ENCODE results near the gene MUC6. TPM values are rescaled to one million over a fixed set of nuclear protein-coding genes. Genes with fewer than 3 reads are reported as not detected.

Gene MUC6
- total RNA-seq, 2 donors from 2014 or later: not detected

DNA sequence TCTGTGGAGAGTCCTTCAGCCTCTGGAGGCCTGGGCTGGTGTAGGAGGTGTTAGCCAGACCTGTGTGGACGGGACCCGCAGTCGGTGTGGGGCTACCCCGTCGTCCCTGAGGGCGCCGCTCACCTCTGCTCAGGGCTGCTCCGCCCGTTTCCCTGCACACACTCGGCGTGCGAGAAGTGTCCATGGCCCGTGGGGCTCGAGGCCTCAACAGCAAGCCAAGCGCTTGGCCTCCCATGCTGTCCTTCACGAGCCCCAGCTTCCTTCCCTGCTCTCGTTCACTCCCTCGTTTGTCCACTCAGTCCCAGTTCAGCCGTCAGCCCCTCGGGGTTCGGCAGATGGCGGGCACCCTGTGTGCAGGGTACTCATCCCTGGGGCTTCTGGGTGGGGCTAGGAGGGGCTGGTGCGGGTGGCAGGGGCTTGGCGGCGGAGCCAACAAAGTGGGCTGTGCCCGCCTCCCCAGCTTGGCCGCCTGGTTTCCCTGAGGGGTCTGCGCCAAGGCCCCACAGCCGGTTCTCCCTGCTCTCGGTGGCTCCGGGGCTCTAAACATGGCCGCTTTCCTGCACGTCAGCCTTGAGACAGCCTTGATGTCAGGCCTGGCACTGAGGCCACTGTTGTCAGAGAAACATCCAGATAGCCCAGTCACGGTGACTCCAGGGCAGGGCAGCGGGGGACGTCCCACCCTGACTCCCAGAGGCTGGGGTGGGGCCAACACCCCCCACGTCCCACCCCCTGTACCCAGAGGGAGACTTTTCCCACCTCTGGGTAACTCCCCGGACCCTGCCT is 3.3 kb downstream of the MUC6 start:
- Mint-ChIP-seq H3K4me3 (no peak overlapping the region), H3K27me3 (ENCODE audit: low read depth) (no peaks in the 10 kb centered on the region), H3K4me1 (ENCODE audit: low read depth) (no peaks in the 10 kb centered on the region), H3K36me3 (ENCODE audit: insufficient read depth in 2 of 2) (no peaks in the 10 kb centered on the region), H3K9me3 (peaks cover 5 to 6% of the 10 kb centered on the region in 2 donors), H3K27ac (no peak overlapping the region)
- DNase-seq (no peak), ATAC-seq (replicated peaks in 1 of 2) (no peak)

DNA sequence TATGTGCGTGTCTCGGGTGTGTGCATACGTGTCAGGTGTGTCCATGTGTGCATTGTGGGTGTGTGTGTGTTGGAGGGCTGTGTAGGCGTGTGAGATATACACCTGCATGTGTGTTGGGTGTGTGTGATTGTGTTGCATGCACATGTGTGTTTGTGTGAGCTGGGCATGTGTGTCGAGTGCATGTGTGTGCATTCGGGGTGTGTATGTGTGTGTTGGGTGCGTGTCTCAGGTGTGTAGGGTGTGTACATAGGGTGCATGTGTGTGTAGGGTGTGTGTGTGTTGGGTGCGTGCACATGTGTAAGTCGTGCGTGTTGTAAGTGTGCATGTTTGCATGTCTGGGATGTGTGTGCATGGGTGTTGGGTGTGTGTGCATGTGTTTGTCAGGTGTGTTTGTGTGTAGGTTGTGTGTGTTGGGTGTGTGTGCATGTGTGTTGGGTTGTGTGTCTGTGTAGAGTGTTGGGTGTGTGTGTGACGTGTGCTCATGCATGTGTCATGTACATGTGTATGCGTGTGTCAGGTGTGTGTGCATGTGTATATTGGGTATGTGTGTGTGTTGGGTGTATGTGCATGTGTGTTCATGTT is 4.1 kb downstream of the MUC6 start:
- peaks cover 5 to 6% of the 10 kb centered on the region in 2 donors for H3K9me3 Mint-ChIP-seq
- H3K36me3 Mint-ChIP-seq (ENCODE audit: insufficient read depth in 2 of 2): no peaks in the 10 kb centered on the region
- no peak overlapping the region for H3K4me3 Mint-ChIP-seq
- H3K27ac Mint-ChIP-seq: no peak overlapping the region
- no peaks in the 10 kb centered on the region for H3K27me3 Mint-ChIP-seq (ENCODE audit: low read depth)
- no peak for DNase-seq
- H3K4me1 Mint-ChIP-seq (ENCODE audit: low read depth): no peaks in the 10 kb centered on the region
- no peak for ATAC-seq (replicated peaks in 1 of 2)

DNA sequence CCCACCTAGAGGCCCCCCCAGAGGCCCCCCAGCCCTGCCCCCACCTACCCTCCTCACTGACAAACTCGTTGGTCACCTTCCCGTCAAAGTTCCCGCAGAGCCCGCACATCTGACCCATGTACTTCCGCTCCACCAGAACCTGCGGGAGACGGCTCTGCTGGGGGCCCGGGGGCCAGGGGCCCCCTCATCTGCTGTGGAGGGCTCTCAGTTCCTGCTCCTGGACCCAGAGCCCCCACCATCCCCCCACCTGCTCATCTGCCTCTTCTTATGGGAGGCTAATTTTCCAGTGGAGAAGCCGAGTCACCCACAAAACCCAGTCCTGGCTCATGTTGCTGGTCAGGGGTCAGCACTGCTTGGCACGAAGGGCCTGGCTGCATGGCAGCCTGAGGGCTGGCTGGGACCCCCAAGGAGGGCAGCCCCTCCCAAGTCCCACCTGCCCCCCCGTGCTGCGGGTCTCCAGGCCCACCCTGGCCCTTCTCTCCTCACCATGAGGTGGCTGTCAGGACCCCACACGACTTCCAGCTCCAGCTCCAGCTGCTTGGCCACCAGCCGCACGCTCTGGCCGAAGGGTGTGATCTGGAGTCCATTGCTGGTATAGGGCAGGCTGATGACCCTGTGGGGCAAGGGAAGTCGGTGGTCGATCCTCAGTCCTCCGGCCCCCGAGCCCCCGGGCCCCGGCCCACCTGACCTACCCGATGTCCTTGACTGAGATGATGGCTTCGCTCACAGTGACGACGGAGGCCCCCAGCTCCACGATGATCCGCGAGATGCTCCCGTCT is 5.2 kb downstream of the MUC6 start:
- H3K36me3 Mint-ChIP-seq (ENCODE audit: insufficient read depth in 2 of 2): no peaks in the 10 kb centered on the region
- peaks cover 5 to 6% of the 10 kb centered on the region in 2 donors for H3K9me3 Mint-ChIP-seq
- H3K27ac Mint-ChIP-seq: no peak overlapping the region
- DNase-seq (no peak), ATAC-seq (replicated peaks in 1 of 2) (no peak)
- H3K27me3 Mint-ChIP-seq (ENCODE audit: low read depth): no peaks in the 10 kb centered on the region
- no peaks in the 10 kb centered on the region for H3K4me1 Mint-ChIP-seq (ENCODE audit: low read depth)
- H3K4me3 Mint-ChIP-seq: no peak overlapping the region

DNA sequence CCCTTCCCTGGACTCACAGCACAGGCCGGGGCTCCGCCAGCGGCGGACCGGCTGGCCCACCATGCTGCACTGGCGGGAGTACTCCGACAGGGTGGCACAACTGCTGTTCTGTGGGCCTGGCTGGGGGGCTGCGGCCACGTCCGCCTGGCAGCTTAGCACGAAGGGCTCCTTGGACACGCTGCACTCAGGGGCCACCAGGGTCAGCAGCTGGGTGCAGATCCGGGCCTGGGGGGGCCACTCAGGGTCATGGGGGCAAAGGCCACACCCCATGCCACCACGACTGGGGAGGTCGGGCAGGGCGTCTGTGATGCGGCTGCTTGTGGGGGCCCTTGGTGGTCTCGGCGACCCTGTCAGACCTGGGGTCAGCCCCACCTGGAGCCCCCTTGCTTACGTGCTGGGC is 6.0 kb downstream of the MUC6 start:
- H3K27me3 Mint-ChIP-seq (ENCODE audit: low read depth): no peaks in the 10 kb centered on the region
- H3K27ac Mint-ChIP-seq: no peak overlapping the region
- DNase-seq: no peak
- no peaks in the 10 kb centered on the region for H3K4me1 Mint-ChIP-seq (ENCODE audit: low read depth)
- no peak for ATAC-seq (replicated peaks in 1 of 2)
- peaks cover 5 to 6% of the 10 kb centered on the region in 2 donors for H3K9me3 Mint-ChIP-seq
- H3K4me3 Mint-ChIP-seq: no peak overlapping the region
- H3K36me3 Mint-ChIP-seq (ENCODE audit: insufficient read depth in 2 of 2): no peaks in the 10 kb centered on the region

DNA sequence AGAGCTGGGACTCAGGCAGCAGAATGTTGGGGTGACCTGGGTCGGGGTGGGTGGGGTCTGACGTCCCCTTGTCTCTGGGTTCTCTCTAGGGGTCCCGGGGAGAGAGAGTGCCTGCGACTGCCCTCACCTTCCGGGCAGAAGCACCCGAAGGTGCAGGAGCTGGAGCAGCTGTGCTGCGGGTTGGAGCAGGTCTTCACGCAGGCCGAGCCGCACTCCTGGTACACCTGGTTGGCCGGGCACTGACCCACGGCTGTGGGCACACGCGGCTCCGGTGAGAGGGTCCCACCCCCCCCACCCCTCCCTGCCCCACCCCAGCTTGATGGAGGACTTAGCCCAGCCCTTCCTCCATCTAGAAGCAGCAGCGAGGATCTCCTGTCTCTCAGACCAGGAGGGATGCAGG is 6.4 kb downstream of the MUC6 start:
- Mint-ChIP-seq H3K27me3 (ENCODE audit: low read depth) (no peaks in the 10 kb centered on the region), H3K4me3 (no peak overlapping the region), H3K36me3 (ENCODE audit: insufficient read depth in 2 of 2) (no peaks in the 10 kb centered on the region), H3K9me3 (peaks cover 5 to 6% of the 10 kb centered on the region in 2 donors), H3K4me1 (ENCODE audit: low read depth) (no peaks in the 10 kb centered on the region), H3K27ac (no peak overlapping the region)
- no peak for ATAC-seq (replicated peaks in 1 of 2)
- no peak for DNase-seq

DNA sequence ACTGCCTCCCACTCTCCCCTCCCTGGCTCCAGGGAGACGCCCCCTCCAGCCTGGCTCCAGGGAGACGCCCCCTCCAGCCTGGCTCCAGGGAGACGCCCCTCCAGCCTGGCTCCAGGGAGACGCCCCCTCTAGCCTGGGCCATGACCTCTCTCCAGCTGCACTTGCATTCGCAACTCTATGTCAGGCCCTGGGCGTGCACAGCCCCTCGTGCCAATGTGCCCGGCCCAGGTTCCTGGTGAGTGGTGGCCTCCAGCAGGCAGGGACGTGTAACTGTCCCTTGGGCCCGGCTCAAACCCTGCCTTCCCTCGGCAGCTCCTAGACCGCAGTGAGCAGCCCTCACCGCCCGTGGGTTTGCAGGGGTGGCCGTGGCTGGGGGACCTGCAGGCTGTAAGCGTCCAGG is 6.9 kb downstream of the MUC6 start:
- DNase-seq: no peak
- H3K27ac Mint-ChIP-seq: no peak overlapping the region
- no peak for ATAC-seq (replicated peaks in 1 of 2)

DNA sequence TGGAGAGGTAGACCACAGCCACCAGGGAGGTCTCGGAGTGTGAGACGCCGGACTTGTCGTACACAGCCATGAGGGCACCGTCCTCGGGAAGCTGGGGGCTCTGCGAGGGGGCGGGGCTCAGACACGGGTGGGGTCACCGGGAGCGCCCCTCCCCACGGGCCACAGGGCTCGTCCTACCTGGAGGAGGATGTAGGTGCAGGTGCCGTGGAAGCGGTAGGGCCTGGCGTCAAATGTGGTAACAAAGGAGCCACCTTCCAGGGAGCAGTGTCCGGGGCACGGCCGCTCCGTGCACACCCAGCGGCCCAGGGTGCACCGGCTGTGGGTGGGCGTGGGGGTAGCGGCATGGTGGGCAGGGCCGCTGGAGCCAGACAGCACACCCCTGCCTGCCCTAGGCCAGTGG is 7.5 kb downstream of the MUC6 start:
- Mint-ChIP-seq H3K36me3 (ENCODE audit: insufficient read depth in 2 of 2) (no peaks in the 10 kb centered on the region), H3K4me3 (no peak overlapping the region), H3K4me1 (ENCODE audit: low read depth) (no peaks in the 10 kb centered on the region), H3K9me3 (peaks cover 5 to 6% of the 10 kb centered on the region in 2 donors), H3K27ac (no peak overlapping the region), H3K27me3 (ENCODE audit: low read depth) (no peaks in the 10 kb centered on the region)
- DNase-seq: no peak
- no peak for ATAC-seq (replicated peaks in 1 of 2)

More for the DNA sequence above, 6.9 kb downstream of the MUC6 start:
- Mint-ChIP-seq H3K27me3 (ENCODE audit: low read depth) (no peaks in the 10 kb centered on the region), H3K36me3 (ENCODE audit: insufficient read depth in 2 of 2) (no peaks in the 10 kb centered on the region), H3K9me3 (peaks cover 5 to 6% of the 10 kb centered on the region in 2 donors), H3K4me1 (ENCODE audit: low read depth) (no peaks in the 10 kb centered on the region), H3K4me3 (no peak overlapping the region)

DNA sequence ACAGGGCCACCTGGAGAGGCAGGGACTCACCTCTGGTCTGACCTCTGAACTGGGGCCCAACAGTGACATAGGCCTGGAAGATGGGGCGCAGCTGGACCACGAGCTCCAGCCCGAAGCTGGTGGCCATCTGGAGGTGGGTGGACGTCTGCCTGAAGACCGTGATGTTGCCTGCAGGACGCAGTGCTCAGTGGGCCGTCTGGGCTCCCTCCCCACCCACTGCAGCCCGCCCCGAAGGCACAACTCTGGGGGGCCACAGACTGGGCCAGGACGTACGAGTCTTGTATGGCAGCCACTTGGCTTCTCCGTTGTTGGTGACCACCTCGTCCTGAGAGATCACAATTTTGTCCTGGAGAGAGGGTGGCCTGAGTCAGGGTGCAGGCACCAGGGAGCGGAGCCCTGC is 7.9 kb downstream of the MUC6 start:
- Mint-ChIP-seq H3K4me3 (no peak overlapping the region), H3K27ac (no peak overlapping the region)

DNA sequence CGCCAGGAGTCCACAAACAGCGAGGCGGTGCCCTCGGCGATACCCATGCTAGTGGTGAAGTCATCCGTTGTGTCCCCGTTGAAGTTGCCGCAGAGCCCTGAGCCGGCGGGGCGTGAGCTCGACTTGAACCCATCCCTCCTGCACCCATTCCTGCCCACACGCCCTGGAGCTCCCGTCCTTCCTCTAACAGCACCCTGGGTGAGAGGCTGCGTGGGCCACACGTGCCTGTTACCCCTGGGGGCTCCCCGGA is 8.3 kb downstream of the MUC6 start:
- ATAC-seq (replicated peaks in 1 of 2) (no peak), DNase-seq (no peak)
- H3K27me3 Mint-ChIP-seq (ENCODE audit: low read depth): no peaks in the 10 kb centered on the region
- no peaks in the 10 kb centered on the region for H3K4me1 Mint-ChIP-seq (ENCODE audit: low read depth)
- no peak overlapping the region for H3K27ac Mint-ChIP-seq
- no peak overlapping the region for H3K4me3 Mint-ChIP-seq
- H3K9me3 Mint-ChIP-seq: peaks cover 5 to 6% of the 10 kb centered on the region in 2 donors
- H3K36me3 Mint-ChIP-seq (ENCODE audit: insufficient read depth in 2 of 2): no peaks in the 10 kb centered on the region

More for the DNA sequence above, 7.9 kb downstream of the MUC6 start:
- Mint-ChIP-seq H3K36me3 (ENCODE audit: insufficient read depth in 2 of 2) (no peaks in the 10 kb centered on the region), H3K9me3 (peaks cover 5 to 6% of the 10 kb centered on the region in 2 donors), H3K27me3 (ENCODE audit: low read depth) (no peaks in the 10 kb centered on the region), H3K4me1 (ENCODE audit: low read depth) (no peaks in the 10 kb centered on the region)
- ATAC-seq (replicated peaks in 1 of 2) (no peak), DNase-seq (no peak)

DNA sequence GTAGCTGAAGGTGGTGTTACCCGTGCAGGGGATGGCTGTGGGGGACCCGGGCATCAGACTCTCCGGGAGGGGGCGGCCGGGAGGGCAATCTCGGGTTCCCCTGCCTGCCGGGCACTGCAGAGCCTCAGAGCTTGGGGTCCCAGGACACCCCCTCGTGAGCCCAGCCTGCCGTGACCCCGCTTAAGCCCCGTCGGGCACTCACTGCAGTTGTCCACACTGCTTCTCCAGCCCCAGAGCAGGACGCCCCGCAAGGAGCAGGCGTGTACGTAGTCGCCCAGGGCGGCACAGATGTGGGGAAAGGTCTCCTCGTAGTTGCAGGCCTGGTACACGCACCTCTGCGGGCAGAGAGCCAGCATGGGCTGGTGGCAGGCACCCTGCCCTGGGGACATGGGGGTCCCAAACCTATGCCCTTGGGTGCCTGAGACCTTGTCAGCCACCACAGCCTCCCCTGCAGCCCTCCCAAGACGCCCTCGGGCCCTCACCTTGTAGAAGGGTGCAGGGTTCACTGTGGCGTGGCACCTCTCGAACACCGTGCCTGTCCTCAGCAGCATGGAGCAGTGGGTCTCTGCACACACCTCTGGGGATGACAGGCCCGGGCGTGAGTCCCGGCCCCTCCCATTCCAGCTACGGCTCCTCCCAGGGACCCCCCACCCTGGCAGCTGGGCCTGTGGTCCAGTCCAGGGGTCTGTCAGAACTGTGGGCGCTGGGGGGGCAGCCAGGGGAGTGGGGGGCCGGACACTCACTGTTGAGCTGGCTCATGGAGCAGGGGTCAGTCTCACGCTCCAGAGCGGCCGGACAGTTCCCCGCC is 8.8 kb downstream of the MUC6 start:
- Mint-ChIP-seq H3K4me1 (ENCODE audit: low read depth) (no peaks in the 10 kb centered on the region), H3K27me3 (ENCODE audit: low read depth) (no peaks in the 10 kb centered on the region), H3K36me3 (ENCODE audit: insufficient read depth in 2 of 2) (no peaks in the 10 kb centered on the region), H3K4me3 (no peak overlapping the region), H3K9me3 (peaks cover 5 to 6% of the 10 kb centered on the region in 2 donors), H3K27ac (no peak overlapping the region)
- no peak for ATAC-seq (replicated peaks in 1 of 2)
- no peak for DNase-seq

DNA sequence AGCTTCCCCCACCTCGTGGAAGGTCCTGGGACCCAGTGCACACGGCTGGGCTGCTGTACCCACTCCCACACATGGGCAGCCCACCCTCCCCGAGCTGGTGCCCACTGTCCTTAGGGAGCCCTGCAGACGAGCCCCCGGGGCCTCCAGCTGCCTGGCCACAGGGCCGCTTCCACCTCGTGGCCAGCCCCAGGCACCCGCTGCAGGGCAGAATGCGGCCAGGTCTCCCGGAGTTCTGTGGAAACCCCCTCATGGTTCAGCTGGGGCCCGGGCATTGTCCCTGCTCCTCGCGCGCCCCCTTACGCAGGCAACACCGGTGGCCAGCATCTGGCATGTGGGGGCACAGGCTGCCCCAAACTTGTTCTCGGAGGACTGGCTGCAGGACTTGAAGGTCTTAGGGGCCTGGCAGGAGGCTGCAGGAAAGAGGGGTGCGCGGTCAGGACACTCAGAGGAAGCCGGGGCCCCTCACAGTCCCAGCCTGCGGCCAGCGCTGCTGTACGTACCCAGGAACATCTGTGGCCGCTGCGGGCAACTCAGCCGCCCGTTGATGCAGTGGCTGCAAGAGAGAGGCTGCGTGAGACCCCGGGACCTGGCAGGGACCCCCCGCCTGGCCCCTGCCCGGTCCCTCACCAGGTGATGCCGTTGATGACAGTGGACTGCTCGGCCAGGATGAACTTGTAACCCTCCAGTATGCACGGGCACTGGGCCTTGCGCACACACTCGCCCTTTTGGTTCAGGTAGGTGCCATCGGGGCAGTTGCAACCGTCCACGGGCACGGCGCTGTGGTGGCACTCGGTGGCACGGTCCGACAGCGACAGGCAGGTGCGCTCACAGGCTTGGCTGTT is 9.7 kb downstream of the MUC6 start:
- ATAC-seq (replicated peaks in 1 of 2) (no peak), DNase-seq (no peak)
- no peak overlapping the region for H3K27ac Mint-ChIP-seq
- H3K9me3 Mint-ChIP-seq: no peaks in the 10 kb centered on the region
- no peaks in the 10 kb centered on the region for H3K36me3 Mint-ChIP-seq (ENCODE audit: insufficient read depth in 2 of 2)
- H3K4me1 Mint-ChIP-seq (ENCODE audit: low read depth): no peaks in the 10 kb centered on the region
- H3K27me3 Mint-ChIP-seq (ENCODE audit: low read depth): no peaks in the 10 kb centered on the region
- H3K4me3 Mint-ChIP-seq: no peak overlapping the region

DNA sequence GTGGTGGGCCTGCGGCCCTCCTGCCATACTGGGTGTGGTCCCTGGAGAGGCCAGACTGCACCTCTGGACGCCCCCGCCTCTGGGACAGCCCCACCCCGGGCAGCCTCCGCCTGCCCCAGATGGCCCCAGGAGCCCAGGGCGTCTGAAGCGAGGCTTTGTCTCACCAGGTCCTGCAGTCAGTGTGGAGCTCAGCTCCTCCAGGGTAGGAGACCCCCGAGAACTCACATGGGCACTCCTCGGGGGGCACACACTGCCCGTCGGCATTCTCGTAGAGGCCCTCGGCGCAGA is 10.4 kb downstream of the MUC6 start:
- H3K27ac Mint-ChIP-seq: no peak overlapping the region
- H3K9me3 Mint-ChIP-seq: no peaks in the 10 kb centered on the region
- H3K4me3 Mint-ChIP-seq: no peak overlapping the region
- DNase-seq (no peak), ATAC-seq (replicated peaks in 1 of 2) (no peak)
- no peaks in the 10 kb centered on the region for H3K36me3 Mint-ChIP-seq (ENCODE audit: insufficient read depth in 2 of 2)
- no peaks in the 10 kb centered on the region for H3K27me3 Mint-ChIP-seq (ENCODE audit: low read depth)
- H3K4me1 Mint-ChIP-seq (ENCODE audit: low read depth): no peaks in the 10 kb centered on the region
